Measurements from ENCODE around the gene IKZF2. TPM values are rescaled to one million over a fixed set of nuclear protein-coding genes. Genes with fewer than 3 reads are reported as not detected.

Gene IKZF2
- polyA plus RNA-seq, 2 of the 4 experiments (the other 2 are of a cell fraction), result 0.17 to 0.44 TPM

GRCh38 chr2:213085538-213085937 is 65.9 kb downstream of the IKZF2 start:
- Histone ChIP-seq H3K27ac (no peak overlapping the region), H3K9me3 (no peaks in the 10 kb centered on the region), H3K4me1 (peaks cover 12% of the 10 kb centered on the region), H3K4me2 (no peak overlapping the region; the same call in 2 of the 3 replicates), H3K4me3 (no peak overlapping the region)
- CTCF ChIA-PET, result no interaction called here
- no peak for TF ChIP-seq BHLHE40 (IDR thresholded peaks at IDR 0.05; ENCODE audit: low read depth, low read length)
- no peak for TF ChIP-seq FOSB (CRISPR knock-in tag; IDR thresholded peaks at IDR 0.05)
- no peak for ATAC-seq
- POLR2A ChIA-PET, result no interaction called here
- FAIRE-seq, result no peak
- DNase-seq (ENCODE audit: low read depth in 1 of 2, low spot score in 1 of 2), result no peak
- WGBS (ENCODE audit: missing lambda C conversion rate), result 43% methylated on average over 4 of the region's 4 CpGs

- H3K4me3 ChIP-seq, result no peak overlapping the region
- no peaks in the 10 kb centered on the region for H3K9me3 ChIP-seq
- ChIA-PET POLR2A (no interaction called here), CTCF (no interaction called here)
- TF ChIP-seq HES2 (IDR thresholded peaks at IDR 0.05) (no peak), MAFK (IDR thresholded peaks at IDR 0.05; ENCODE audit: partially characterized antibody) (peak; percentile 93)
- H3K27ac ChIP-seq, result no peak overlapping the region
- H3K4me1 ChIP-seq, result peaks cover 12% of the 10 kb centered on the region
- DNase-seq (ENCODE audit: low read depth in 1 of 2, low spot score in 1 of 2) (no peak), FAIRE-seq (no peak), ATAC-seq (no peak)
- H3K4me2 ChIP-seq, result no peak overlapping the region
Observed at GRCh38 chr2:213084261-213084660, 67.2 kb downstream of the IKZF2 start.

- peaks cover 3% of the 10 kb centered on the region; the same call in 2 of the 3 replicates for H3K4me1 ChIP-seq
Observed at GRCh38 chr2:213080969-213081617, 70.3 kb downstream of the IKZF2 start.

GRCh38 chr2:213079756-213080155 is 71.7 kb downstream of the IKZF2 start:
- Histone ChIP-seq H3K27ac (no peak overlapping the region), H3K4me3 (no peak overlapping the region), H3K4me1 (no peaks in the 10 kb centered on the region), H3K4me2 (no peak overlapping the region), H3K9me3 (no peaks in the 10 kb centered on the region)
- CTCF ChIA-PET, result no interaction called here
- no peak for FAIRE-seq
- POLR2A ChIA-PET, result no interaction called here
- ATAC-seq, result no peak
- DNase-seq (ENCODE audit: low read depth in 1 of 2, low spot score in 1 of 2), result no peak
- TF ChIP-seq ELK1 (IDR thresholded peaks at IDR 0.05; ENCODE audit: low read depth, low read length), result no peak
- TF ChIP-seq BCL3 (IDR thresholded peaks at IDR 0.05), result no peak
- no peak for TF ChIP-seq POLR2AphosphoS2 (conservative IDR thresholded peaks at IDR 0.05; ENCODE audit: low read length)
- no peak for TF ChIP-seq ZC3H11A (IDR thresholded peaks at IDR 0.05)

More at GRCh38 chr2:213080969-213081617, 70.3 kb downstream of the IKZF2 start:
- no peak overlapping the region for H3K4me3 ChIP-seq
- CTCF ChIA-PET, result no interaction called here
- FAIRE-seq (no peak), ATAC-seq (no peak), DNase-seq (ENCODE audit: low read depth in 1 of 2, low spot score in 1 of 2) (no peak)
- TF ChIP-seq E2F6 (IDR thresholded peaks at IDR 0.05; ENCODE audit: borderline replicate concordance, low read depth) (no peak), NR3C1 (IDR thresholded peaks at IDR 0.05) (no peak), ZC3H11A (IDR thresholded peaks at IDR 0.05) (no peak), SMC3 (IDR thresholded peaks at IDR 0.05) (no peak), NFE2L2 (conservative IDR thresholded peaks at IDR 0.05; ENCODE audit: low read length) (no peak), HEYL (CRISPR knock-in tag; IDR thresholded peaks at IDR 0.05) (no peak), PBX3 (IDR thresholded peaks at IDR 0.05) (no peak), RAD21 (conservative IDR thresholded peaks at IDR 0.05 in 1 of 2, IDR thresholded peaks at IDR 0.05 in 1 of 2) (no peak), HOXA7 (CRISPR knock-in tag; IDR thresholded peaks at IDR 0.05) (no peak), CBX2 (IDR thresholded peaks at IDR 0.05; ENCODE audit: borderline replicate concordance, low read depth) (no peak), BHLHE40 (IDR thresholded peaks at IDR 0.05; ENCODE audit: low read depth, low read length) (no peak), POLR2A (IDR thresholded peaks at IDR 0.05; ENCODE audit: low read length) (no peak), MAZ (IDR thresholded peaks at IDR 0.05; ENCODE audit: borderline replicate concordance, low read depth, low read length) (no peak), CBX8 (IDR thresholded peaks at IDR 0.05) (no peak), JUN (IDR thresholded peaks at IDR 0.05) (no peak), MAX (IDR thresholded peaks at IDR 0.05) (no peak)
- no peaks in the 10 kb centered on the region for H3K9me3 ChIP-seq
- no peak overlapping the region for H3K27ac ChIP-seq
- POLR2A ChIA-PET, result no interaction called here
- no peak overlapping the region for H3K4me2 ChIP-seq
